ENCODE results near the gene PRAC1. TPM values are rescaled to one million over a fixed set of nuclear protein-coding genes. Genes with fewer than 3 reads are reported as not detected.

PRAC1 gene
- total RNA-seq, 1 donor from 2014 or later = not detected

GRCh38 chr17:48746916-48747444 is 24.7 kb upstream of the PRAC1 start:
- DNase-seq = no peak

DNA sequence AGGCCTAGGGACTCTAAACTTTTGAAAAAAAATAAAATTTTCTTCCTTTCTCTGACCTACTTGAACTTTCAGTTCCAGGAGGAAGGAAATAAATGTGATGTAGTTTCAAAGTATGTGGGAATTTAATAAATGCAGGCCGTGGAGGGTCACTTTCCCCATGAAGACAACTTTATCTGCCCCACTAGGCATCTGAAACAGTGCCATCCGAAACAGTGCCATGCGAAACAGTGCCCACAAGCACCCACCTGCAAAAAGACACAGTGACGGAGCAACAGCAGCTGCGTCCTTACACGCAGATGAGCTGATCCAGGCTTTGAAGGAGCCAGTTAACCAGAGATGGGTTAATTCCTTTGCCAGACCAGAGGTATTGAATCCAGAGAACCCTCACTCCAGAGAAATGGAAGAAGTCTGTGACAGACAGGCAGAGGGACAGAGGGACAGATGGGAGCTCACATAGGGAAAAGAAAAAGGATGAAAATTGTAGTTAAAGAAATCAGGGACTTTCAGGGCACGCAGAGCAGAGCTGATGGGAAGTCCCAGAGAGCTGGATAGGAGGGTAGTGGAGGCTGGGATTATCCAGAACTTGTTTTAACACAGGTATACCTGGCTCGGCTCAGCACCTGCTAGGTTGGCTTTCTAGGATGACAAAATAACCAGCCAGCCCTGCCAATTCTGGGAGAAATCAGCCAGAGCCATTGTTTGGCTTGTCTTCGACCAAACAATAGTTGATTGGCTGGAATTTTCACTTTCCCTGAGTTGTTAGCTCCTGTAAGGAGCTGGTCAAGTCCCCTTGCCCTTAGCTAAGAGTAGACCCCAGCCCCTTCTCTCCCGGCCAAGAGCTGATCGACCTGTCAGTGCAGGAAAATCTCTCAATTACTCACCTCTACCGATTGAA is 23.3 kb upstream of the PRAC1 start:
- no peak for DNase-seq

DNA sequence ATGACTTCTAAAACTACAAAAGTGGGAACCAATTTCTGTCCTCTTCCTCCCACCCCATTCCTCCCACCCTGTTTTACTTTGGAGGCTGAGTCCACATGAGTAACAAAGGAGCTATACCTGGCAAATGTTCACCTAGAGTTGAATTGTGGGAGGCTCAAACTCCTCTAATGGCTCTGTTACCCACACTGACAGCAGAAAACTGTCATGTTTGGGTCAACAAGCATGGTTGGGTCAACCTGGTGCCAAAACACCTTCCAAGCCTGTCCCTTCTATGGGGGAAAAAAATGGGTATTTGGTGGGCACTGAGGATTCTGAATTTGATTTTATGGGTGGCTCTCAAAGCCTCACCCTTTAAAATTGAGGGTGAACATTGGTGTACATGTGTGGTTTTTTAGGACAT is 18.2 kb upstream of the PRAC1 start:
- no peak for DNase-seq

- no peak for DNase-seq
Measured at GRCh38 chr17:48738803-48739526, 16.6 kb upstream of the PRAC1 start.

- no peak for DNase-seq
Measured at GRCh38 chr17:48738424-48738802, 16.1 kb upstream of the PRAC1 start.

DNA sequence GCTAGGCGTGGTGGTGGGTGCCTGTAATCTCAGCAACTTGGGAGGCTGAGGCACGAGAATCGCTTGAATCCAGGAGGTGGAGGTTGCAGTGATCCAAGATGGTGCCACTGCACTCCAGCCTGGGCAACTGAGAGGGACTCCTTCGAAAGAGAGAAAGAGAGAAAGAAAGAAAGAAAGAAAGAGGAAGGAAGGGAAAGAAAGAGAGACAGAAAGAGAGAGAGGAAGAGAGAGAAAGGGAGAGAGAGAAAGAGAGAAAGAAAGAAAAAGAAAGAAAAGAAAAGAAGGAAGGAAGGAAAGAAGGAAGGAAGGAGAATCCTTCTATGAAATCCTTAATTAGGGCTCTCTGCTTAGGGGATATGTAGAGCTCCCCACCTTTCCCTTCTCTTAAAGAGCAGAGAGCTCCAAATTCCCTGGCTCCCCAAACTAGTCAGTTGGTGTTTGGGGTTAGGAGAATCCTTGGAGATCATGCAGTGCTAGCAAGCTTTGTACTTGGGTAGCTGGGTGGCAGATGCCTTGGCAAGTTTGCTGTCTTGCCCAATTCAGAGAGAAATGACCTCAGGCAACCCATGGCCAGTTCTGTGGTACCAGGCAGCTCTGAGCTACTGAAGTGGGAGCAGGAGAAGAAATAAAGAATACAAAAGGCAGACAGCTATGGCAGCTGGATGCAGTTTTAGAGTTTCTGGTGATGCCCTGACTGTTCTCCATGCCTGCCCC is 15.2 kb upstream of the PRAC1 start:
- DNase-seq = no peak

DNA sequence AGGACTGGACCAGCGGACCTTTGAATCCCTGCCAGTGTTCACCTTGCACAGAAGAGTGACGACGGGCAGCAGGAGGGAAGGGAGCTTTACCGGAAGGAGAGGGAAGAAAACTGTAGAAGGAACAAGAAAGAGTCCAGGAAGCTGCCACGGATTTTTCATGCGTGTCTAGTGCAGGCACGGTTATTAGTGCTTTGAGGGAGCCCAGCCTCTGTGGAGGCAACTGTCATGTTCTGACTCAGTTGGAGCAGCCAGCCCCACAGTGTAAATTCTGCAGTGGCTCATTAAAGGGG is 12.7 kb upstream of the PRAC1 start:
- no peak for DNase-seq

- no peak for DNase-seq
Measured at GRCh38 chr17:48734333-48735061, 12.2 kb upstream of the PRAC1 start.

DNA sequence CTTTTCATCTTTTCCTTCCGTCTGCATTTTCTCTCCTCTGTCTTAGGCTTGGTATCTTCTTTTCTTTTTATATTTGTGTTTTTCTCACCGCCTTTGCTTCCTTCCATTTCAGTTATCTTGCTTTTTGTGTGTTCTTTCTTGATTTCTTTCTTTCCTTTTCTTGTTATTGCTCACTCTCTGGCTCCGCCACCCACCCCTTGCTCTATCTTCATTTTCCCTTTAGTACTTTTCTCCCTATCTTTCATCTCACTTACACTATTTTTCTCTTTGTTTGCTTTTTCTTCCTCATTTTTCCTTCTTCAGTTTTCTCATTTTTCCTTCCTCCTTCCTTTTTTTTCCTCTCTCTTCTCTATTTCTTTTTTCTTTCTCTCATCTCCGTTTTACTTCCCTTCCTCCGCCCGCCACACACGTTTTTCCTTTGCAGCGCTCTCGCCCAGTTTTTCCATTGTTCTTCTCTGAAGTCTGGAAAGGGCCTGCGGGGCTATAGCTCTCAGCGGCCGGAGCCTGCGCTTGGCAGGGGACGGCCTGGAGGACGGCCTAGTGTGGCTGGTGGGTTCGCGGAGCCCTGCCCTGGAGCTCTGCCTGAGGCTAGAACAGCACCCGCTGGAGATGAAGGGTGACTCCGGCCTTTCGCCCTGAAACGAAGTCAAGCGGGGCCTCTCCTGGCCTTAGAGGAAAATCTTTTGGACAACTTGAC is 11.5 kb upstream of the PRAC1 start:
- DNase-seq = no peak

- DNase-seq = no peak
Measured at GRCh38 chr17:48732688-48733629, 10.6 kb upstream of the PRAC1 start.

DNA sequence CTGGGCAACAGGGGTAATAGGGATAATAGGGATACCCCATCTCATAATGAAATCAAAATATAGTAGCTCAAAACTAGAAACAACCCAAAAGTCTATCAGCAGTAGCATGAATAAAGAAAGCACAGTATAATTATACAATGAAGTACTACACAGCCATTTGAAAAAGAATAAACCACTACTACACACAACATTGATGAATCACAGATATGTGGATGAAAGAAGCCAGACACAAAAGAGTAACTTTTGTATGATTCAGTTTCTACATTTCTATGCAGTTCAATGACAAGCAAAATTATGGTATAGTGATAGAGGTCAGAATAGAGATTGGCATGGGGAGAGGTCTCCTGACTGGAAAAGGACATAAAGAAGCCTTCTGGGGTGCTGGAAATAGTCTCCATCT is 9.0 kb upstream of the PRAC1 start:
- no peak for DNase-seq

DNA sequence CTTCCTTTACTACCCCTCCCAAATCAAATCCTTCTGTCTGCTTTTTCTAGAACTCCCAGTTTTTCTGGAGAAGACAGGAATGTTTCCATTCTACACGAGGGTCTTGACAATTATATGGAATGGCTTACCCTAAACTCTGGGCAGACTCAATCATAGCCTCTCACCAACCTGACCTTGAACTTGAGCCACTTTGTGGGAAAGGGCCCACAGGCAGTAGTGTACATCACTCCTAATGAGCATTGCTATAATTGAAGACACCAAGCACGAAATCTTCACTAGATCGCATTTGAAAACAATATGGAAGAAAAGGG is 7.9 kb upstream of the PRAC1 start:
- no peak for DNase-seq

DNA sequence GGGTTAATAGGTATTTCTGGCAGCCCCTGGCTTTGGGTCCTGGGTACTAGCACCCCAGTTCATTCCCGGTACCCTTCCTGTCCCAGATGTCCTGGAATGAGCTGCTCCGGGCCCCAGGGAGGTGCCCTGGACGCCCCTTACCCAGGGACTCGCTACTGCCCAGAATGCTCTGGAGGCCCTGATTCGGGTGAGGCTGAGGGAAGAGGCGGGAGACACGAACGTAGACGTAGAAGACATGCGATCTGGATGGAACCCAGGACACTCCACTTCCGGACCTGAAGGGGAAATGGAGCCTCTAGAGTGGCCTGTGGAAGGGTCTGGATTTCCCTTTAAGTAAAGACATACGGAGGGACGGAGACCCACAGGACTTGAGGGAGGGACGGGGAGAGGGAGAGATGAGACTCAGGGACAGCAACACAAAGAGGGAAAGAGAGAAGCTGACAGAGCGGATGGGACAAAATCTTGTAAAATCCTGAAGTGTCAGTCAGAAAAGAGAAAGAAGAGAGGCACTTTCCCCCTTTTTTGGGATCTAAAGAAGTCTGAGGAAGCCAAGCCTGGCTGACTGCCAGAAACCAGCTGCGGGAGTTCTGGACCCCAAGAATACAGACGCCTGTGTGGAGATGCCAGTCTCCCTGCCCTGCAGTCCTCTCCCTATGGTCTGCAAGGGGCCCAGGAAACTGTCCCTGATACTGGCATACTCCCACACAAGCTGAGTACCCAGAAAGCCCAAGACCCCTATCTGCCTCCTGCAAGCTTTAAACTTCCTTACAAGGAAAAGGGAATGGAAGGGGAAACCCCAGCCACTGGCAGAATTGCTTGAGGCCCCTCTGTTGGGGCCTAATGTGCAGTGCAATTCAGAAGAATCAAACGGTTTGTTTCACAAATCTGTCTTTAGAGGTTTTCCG is 7.3 kb upstream of the PRAC1 start:
- no peak for DNase-seq

DNA sequence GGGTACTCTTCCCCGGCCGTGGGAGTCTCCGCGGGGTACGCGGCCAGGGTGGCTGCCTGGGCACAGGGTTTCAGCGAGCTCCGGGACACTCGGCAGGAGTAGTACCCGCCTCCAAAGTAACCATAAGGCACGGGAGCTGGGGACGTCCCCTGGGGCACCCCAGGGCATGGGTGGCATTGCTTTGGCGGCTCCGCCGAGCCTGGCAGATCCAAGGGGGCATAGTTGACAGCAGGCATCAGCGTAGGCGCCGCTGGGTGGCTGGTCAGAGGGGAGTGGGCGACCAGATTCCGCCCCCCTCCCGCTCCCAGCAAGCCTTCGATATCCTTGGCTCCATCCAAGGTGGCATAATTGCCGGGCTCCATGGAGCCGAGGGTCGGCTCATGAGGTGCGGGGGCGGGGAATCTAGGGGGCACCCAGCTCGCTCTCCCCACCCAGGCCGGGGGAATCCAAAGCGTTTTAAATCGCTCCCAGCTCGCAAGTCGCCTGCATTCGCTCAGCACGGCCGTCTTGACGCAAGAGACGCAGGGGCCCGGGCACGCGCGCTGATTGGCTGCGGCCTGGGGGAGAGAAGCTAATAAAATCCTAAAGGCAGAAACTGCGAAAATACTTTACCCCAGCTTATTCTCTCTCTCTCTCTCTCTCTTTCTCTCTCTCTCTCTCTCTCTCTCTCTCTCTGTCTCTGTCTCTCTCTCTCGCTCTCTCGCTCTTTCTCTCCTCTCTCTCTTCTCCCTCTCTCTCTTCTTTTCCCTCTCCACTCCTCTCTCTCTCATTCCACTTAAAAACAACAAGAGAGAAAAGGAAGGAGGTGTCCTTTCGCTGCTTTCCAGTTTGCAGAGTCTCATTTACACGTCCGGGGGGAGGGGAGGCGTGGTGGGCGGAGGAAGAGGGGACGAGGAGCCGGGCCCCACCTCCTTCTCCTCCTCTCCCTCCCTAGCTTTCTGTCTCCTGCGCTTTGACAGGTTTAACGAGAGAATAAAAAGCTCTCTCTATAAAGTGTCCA is 6.2 kb upstream of the PRAC1 start, which contains the start of gene HOXB13:
TSS of gene HOXB13 (minus strand) at position 519 of the 1,000 bp plus-strand sequence. CDS start at position 362, 157 bp downstream.
- peak; percentile 62 for DNase-seq

- no peak for DNase-seq
Measured at GRCh38 chr17:48727415-48728175, 5.3 kb upstream of the PRAC1 start.

GRCh38 chr17:48726916-48727286 is 4.6 kb upstream of the PRAC1 start:
- no peak for DNase-seq

DNA sequence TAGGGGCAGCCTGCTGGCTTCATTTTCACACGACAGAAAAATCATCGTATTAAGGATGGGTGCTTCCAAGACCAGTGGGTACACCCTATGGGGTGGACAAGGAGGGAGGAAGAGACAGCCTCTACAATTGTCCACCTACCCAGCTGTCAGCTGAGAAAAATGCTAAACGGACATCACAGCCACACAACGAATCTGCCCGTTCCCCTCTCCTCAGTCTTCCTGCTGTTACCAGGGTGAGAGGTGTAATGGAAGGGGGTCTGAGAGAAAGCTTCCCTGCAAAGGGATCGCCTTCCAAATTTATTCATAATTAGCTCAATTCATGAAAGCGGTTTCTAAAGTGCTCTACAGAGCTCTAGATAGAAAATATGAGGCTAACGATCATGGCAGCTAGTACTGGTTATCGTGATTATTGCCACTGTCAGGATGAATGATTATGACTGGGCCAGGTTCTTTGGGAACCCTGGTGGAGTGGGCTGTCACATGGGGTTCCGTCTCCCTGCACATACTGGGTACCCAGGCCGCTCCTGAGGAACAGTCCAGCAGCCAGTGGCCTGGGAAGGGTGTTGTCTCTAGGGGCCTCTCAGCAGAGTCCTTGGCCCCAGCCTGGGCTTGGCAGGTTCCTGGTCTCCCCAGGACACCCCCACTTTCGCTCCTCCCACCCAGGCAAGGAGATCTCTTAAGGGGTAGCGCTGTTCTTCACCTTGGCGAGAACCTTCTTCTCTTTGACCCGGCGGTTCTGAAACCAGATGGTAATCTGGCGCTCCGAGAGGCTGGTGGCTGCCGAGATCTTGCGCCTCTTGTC is 4.0 kb upstream of the PRAC1 start:
- DNase-seq = no peak

Measured in dermis blood vessel endothelial cell (primary cell).